HepG2 (cell line): ENCODE measurements around the gene HYDIN. TPM values are rescaled to one million over a fixed set of nuclear protein-coding genes. Genes with fewer than 3 reads are reported as not detected.

ENCODE experiments used
- ATAC-seq: fragments of 200-7000 bp; cut with Tn5 transposase; 3 replicates; pipeline ENCODE4 v1.9.1; 2020; ENCODE audit warnings: mild to moderate bottlenecking, moderate library complexity
- BruUV-seq: library from RNA; stranded (reverse); fragments of 400-500 nt; replicated peaks from 2 replicates; lab custom pipeline; 2021; lab: Mats Ljungman, UMichigan
- CTCF ChIA-PET: fragments of 300-600 bp; formaldehyde crosslinking; extraction: SDS; loops from one replicate; lab custom pipeline; 2021; ENCODE audit warnings: low total read pairs, inconsistent platforms, low intra/inter-chr PET ratio; lab: Yijun Ruan, JAX
- POLR2A ChIA-PET: fragments of 350-600 bp; sonication (Branson Sonifier 250); formaldehyde crosslinking; loops from one replicate; lab custom pipeline; 2020; ENCODE audit warnings: antibody characterized with exemption, inconsistent platforms; lab: Yijun Ruan, JAX
- DNase-seq: peaks from one replicate; pipeline ENCODE4 v3.0.0-alpha.2; 2015; ENCODE audit warnings: low spot score
- FAIRE-seq: peaks from 3 replicates; lab custom pipeline; 2011; peaks lifted over from hg19 to GRCh38; lab: Jason Lieb, UNC
- H2AFZ ChIP-seq: one replicate; pipeline ENCODE4 v1.6.1; 2011; ENCODE audit warnings: low read length, inconsistent platforms
- H3K27ac ChIP-seq: fragments of 300-600 bp; 3 replicates; pipeline ENCODE4 v1.8.0; 2011; ENCODE audit warnings: mixed run types, mild to moderate bottlenecking, mixed read lengths, low read length, inconsistent platforms; ENCODE audit not compliant: insufficient read depth; ENCODE audit errors: extremely low read length
- H3K27me3 ChIP-seq, 2 experiments: fragments of 200-600 bp in 1 of 2; 2 replicates in 1 of 2; 3 replicates in 1 of 2; pipeline versions ENCODE4 v1.6.0 to v1.8.0; 2011; ENCODE audit warnings: low read length in 2 of 2, mild to moderate bottlenecking in 2 of 2, moderate library complexity in 2 of 2, inconsistent platforms in 1 of 2; ENCODE audit not compliant: insufficient read depth in 2 of 2, control insufficient read depth in 1 of 2
- H3K36me3 ChIP-seq, 2 experiments: fragments of 200-600 bp in 1 of 2; replicated peaks in 1 of 2; 2 replicates in 1 of 2; 3 replicates in 1 of 2; pipeline versions ENCODE4 v1.5.1 to v1.8.0; 2011; ENCODE audit warnings: low read length in 2 of 2, inconsistent platforms in 1 of 2; ENCODE audit not compliant: insufficient read depth in 2 of 2, control insufficient read depth in 1 of 2
- H3K4me1 ChIP-seq: 2 replicates; pipeline ENCODE4 v1.5.1; 2012; ENCODE audit warnings: low read length, inconsistent platforms; ENCODE audit not compliant: insufficient read depth
- H3K4me2 ChIP-seq: 2 replicates; pipeline ENCODE4 v1.6.0; 2011; ENCODE audit warnings: low read depth, low read length, inconsistent platforms
- H3K4me3 ChIP-seq, 3 experiments: fragments of 200-600 bp in 1 of 3; sonication (generic), shearing (Covaris generic) in 1 of 3; replicated peaks in 1 of 3; 2 replicates each; pipeline ENCODE4 v1.5.1; 2011 to 2016; ENCODE audit warnings: low read length in 3 of 3, inconsistent platforms in 2 of 3, low read depth in 2 of 3, mild to moderate bottlenecking in 2 of 3, control low read depth in 1 of 3, mixed read lengths in 1 of 3; ENCODE audit not compliant: insufficient read depth in 1 of 3
- H3K79me2 ChIP-seq: one replicate; pipeline ENCODE4 v1.6.1; 2011; ENCODE audit warnings: low read length, inconsistent platforms; ENCODE audit not compliant: insufficient read depth
- H3K9ac ChIP-seq: 2 replicates; pipeline ENCODE4 v1.6.0; 2011; ENCODE audit warnings: mild to moderate bottlenecking, low read depth, low read length, inconsistent platforms; ENCODE audit not compliant: insufficient read depth
- H3K9me3 ChIP-seq: 2 replicates; pipeline ENCODE4 v1.5.1; 2012; ENCODE audit warnings: mild to moderate bottlenecking, low read length
- H4K20me1 ChIP-seq: 2 replicates; pipeline ENCODE4 v1.6.0; 2011; ENCODE audit warnings: inconsistent platforms, mild to moderate bottlenecking, low read length, moderate library complexity; ENCODE audit not compliant: insufficient read depth
- FOXM1 ChIP-seq: sonication (generic); formaldehyde crosslinking; IDR thresholded peaks from 2 replicates; pipeline ENCODE4 v1.5.0; 2020; ENCODE audit warnings: missing genetic modification reagents
- MLXIP ChIP-seq: sonication (generic); formaldehyde crosslinking; IDR thresholded peaks from 2 replicates; pipeline ENCODE4 v1.9.0; 2021; ENCODE audit warnings: missing genetic modification reagents, borderline replicate concordance
- MXD1 ChIP-seq: sonication (generic); formaldehyde crosslinking; IDR thresholded peaks from 2 replicates; pipeline ENCODE4 v1.4.0; 2020; ENCODE audit warnings: mild to moderate bottlenecking, missing genetic modification reagents
- PAXIP1 ChIP-seq: sonication (generic); formaldehyde crosslinking; conservative IDR thresholded peaks from 2 replicates; pipeline ENCODE4 v1.4.0; 2020; ENCODE audit warnings: mild to moderate bottlenecking, missing genetic modification reagents, moderate library complexity
- STAG1 ChIP-seq: sonication (generic); formaldehyde crosslinking; IDR thresholded peaks from 2 replicates; pipeline ENCODE4 v1.4.0; 2020; ENCODE audit warnings: missing genetic modification reagents
- TBP ChIP-seq: sonication (generic); formaldehyde crosslinking; IDR thresholded peaks from 2 replicates; pipeline ENCODE4 v1.5.0; 2020; ENCODE audit warnings: missing genetic modification reagents
- USF2 ChIP-seq, 2 experiments: sonication (generic) in 1 of 2; formaldehyde crosslinking in 1 of 2; IDR thresholded peaks; 2 replicates each; pipeline versions ENCODE4 v1.5.1 to v1.6.1; 2011 to 2020; ENCODE audit warnings: borderline replicate concordance in 1 of 2, low read depth in 1 of 2, low read length in 1 of 2, mild to moderate bottlenecking in 1 of 2, missing genetic modification reagents in 1 of 2, moderate library complexity in 1 of 2
- XRCC5 ChIP-seq: fragments of 200-400 bp; formaldehyde crosslinking; optimal IDR thresholded peaks from 2 replicates; pipeline ENCODE3; 2017; ENCODE audit warnings: mild to moderate bottlenecking, low read length
- ZBTB42 ChIP-seq: sonication (generic); formaldehyde crosslinking; IDR thresholded peaks from 2 replicates; pipeline ENCODE4 v1.5.0; 2020; ENCODE audit warnings: mild to moderate bottlenecking, missing genetic modification reagents
- ZNF670 ChIP-seq: sonication (generic); formaldehyde crosslinking; IDR thresholded peaks from 2 replicates; pipeline ENCODE4 v1.8.0; 2022; ENCODE audit warnings: mild to moderate bottlenecking, missing genetic modification reagents, borderline replicate concordance
- ZNF7 ChIP-seq: IDR thresholded peaks from 2 replicates; pipeline ENCODE4 v1.6.1; 2016; ENCODE audit warnings: missing biosample characterization, missing genetic modification reagents
- in situ Hi-C: cut with HindIII; loops from 2 replicates; pipeline ENCODE4 v1.10.0; 2017; ENCODE audit warnings: low pct_unique_long_range_greater_than_20kb; ENCODE audit not compliant: extremely low pct_ligation_motif_present
- intact Hi-C: fragments of 100-400 bp; cut with micrococcal nuclease; formaldehyde crosslinking; loops from one replicate; pipeline ENCODE4 v1.10.0; 2022; ENCODE audit not compliant: unreplicated experiment
- polyA plus RNA-seq, 8 experiments: library from polyadenylated mRNA; depleted of rRNA in 3 of 8; stranded (reverse) in 7 of 8; unstranded in 1 of 8; fragments of >200 nt; fragmentation: Illumina TruSeq in 4 of 8; extraction: Trizol in 4 of 8; gene quantifications; 2 replicates each; pipeline versions ENCODE4 v1.2.1 to v1.2.3, GENCODE V29; 2011 to 2016; ENCODE audit warnings: low read depth in 4 of 8, missing spikeins in 1 of 8, mixed read lengths in 1 of 8; ENCODE audit not compliant: insufficient read depth in 1 of 8
- total RNA-seq, 5 experiments: library from RNA; depleted of rRNA; stranded (reverse); fragments of >200 nt; fragmentation: Illumina TruSeq; extraction: Trizol; gene quantifications; 2 replicates each; pipeline ENCODE4 v1.2.3, GENCODE V29; 2016; ENCODE audit warnings: low read depth in 1 of 5

Gene HYDIN
- total and polyA plus RNA-seq, 2 of the 13 experiments (the other 11 are each of a cell fraction or from before 2014, with no cell fraction given): not detected

- H2AFZ ChIP-seq: no peak overlapping the region
- ChIA-PET POLR2A (no interaction called here), CTCF (no interaction called here)
- peaks cover 11% of the 10 kb centered on the region for H3K9me3 ChIP-seq
- peaks cover 2 to 24% of the 10 kb centered on the region in 2 experiments; a peak in 4 of 5 replicates for H3K27me3 ChIP-seq
- no peaks in the 10 kb centered on the region for H3K36me3 ChIP-seq
- H3K79me2 ChIP-seq: no peaks in the 10 kb centered on the region
- no peak for TF ChIP-seq MLXIP (CRISPR knock-in tag)
- no peak for TF ChIP-seq PAXIP1 (CRISPR knock-in tag)
- no peak for TF ChIP-seq MXD1 (CRISPR knock-in tag)
- 0 out of 2 replicates have a peak, but pooled peaks have one; percentile 16 for TF ChIP-seq STAG1
- no peak for TF ChIP-seq USF2 (IDR thresholded peaks at IDR 0.05; ENCODE audit: low read depth, low read length)
- no peak for TF ChIP-seq USF2 (CRISPR knock-in tag; IDR thresholded peaks at IDR 0.05; ENCODE audit: borderline replicate concordance)
- no peak for TF ChIP-seq ZBTB42 (CRISPR knock-in tag)
- no peak for TF ChIP-seq FOXM1 (CRISPR knock-in tag)
- TF ChIP-seq TBP (CRISPR knock-in tag): no peak
- peak; percentile 27 for TF ChIP-seq XRCC5
- TF ChIP-seq ZNF7: no peak
- no peak for TF ChIP-seq ZNF670 (CRISPR knock-in tag)
- FAIRE-seq (no peak), ATAC-seq (peak; percentile 76), DNase-seq (no peak)
- BruUV-seq: no TSS peak
- no peaks in the 10 kb centered on the region for H3K4me1 ChIP-seq
- H3K4me3 ChIP-seq: no peak overlapping the region
- no peak overlapping the region for H3K4me2 ChIP-seq
- no peaks in the 10 kb centered on the region for H4K20me1 ChIP-seq
- intact Hi-C loops (no loop called here), in situ Hi-C loops (no loop called here)
- no peak overlapping the region for H3K9ac ChIP-seq
- H3K27ac ChIP-seq: no peak overlapping the region
Observed at GRCh38 chr16:70808371-70808770, 422.2 kb downstream of the HYDIN start.
